GM04504 (cell line): ENCODE measurements around the gene TAF15.

ENCODE experiments used
- DNase-seq: peaks from one replicate; pipeline ENCODE4 v3.0.0-alpha.2; 2012; ENCODE audit warnings: low read depth

The TAF15 gene

GRCh38 chr17:35808962-35809854 lies at the start of gene TAF15:
TSS of gene TAF15 (plus strand) at chr17:35809484. CDS start at chr17:35809570, 86 bp downstream.
- DNase-seq = peak; percentile 96

- no peak for DNase-seq
These were observed 48.7 kb upstream of the TAF15 start, which contains the start of gene C17orf50 for GRCh38 chr17:35760587-35760986. TSS of gene C17orf50 (plus strand) at chr17:35760887. CDS start at chr17:35760942, 55 bp downstream.

GRCh38 chr17:35761601-35762000 lies 47.7 kb upstream of the TAF15 start:
- no peak for DNase-seq

DNA sequence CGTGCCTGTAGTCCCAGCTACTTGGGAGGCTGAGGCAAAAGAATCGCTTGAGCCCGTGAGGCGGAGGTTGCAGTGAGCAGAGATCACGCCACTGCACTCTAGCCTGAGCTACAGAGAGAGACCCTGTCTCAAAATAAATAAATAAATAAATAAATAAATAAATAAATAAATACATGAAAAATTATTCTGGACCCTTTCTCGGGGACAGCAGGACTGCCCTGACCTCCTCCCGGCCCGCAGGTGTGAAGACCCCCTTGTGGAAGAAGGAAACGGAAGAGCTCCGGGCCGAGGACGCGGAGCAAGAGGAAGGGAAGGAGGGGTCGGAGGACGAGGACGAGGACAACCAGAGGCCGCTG lies 45.5 kb upstream of the TAF15 start:
- DNase-seq = no peak

GRCh38 chr17:35764123-35764991 lies 44.9 kb upstream of the TAF15 start:
- DNase-seq = peak; percentile 52

DNA sequence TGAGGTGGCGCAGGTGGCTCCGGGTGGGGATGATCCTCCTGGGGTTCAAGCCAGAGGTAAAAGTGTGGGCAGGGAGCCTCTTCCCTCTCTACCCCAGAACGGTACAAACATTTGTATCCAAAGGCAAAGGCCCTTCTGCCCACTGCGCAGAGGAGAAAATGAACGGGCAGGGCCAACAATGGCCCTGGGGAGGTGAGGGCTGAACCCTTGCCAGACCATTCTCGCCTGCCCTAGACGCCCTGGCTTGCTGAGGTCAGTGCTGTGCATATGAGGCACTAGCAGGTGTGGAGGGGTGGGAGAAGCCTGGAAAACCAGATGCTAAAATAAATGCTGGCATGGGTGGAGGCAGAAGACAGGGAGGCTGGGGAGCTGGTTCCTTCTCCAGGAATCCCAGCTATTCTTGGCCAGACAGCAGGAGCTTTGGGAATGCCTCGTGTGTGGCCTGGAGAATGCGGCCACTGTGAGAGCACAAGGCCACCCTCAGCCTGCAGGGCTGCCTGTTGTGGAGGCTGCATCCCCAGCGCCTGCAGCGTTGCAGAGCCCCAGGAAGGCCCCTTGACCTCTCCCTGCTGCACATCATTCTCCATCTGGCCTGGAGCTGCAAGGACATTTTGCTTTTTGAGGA lies 44.1 kb upstream of the TAF15 start:
- no peak for DNase-seq

- no peak for DNase-seq
These were observed 43.4 kb upstream of the TAF15 start for GRCh38 chr17:35765756-35766488.

GRCh38 chr17:35766489-35766877 lies 42.8 kb upstream of the TAF15 start:
- no peak for DNase-seq

- DNase-seq = no peak
These were observed 42.3 kb upstream of the TAF15 start for GRCh38 chr17:35766903-35767510.

DNA sequence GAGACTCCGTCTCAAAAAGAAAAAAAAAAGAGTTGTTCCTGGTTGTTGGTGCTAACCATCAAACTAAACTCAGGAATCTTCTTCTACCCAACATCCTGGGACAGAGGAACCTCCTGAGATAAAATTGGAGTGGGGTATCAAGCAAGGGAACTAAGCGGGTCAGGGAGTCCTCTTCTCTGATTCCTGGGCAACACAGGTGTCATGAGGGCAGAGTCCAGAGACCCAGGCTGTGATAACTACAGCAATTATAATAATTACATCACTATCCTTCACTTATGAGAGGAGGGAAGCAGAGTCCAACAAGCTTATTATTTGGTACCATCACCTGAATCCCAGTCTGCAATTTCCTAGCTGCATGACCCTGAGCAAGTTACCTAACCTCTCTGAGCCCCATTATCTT lies 40.5 kb upstream of the TAF15 start:
- no peak for DNase-seq

GRCh38 chr17:35769895-35770486 lies 39.3 kb upstream of the TAF15 start:
- no peak for DNase-seq

- DNase-seq = no peak
These were observed 36.2 kb upstream of the TAF15 start for GRCh38 chr17:35773129-35773528.

DNA sequence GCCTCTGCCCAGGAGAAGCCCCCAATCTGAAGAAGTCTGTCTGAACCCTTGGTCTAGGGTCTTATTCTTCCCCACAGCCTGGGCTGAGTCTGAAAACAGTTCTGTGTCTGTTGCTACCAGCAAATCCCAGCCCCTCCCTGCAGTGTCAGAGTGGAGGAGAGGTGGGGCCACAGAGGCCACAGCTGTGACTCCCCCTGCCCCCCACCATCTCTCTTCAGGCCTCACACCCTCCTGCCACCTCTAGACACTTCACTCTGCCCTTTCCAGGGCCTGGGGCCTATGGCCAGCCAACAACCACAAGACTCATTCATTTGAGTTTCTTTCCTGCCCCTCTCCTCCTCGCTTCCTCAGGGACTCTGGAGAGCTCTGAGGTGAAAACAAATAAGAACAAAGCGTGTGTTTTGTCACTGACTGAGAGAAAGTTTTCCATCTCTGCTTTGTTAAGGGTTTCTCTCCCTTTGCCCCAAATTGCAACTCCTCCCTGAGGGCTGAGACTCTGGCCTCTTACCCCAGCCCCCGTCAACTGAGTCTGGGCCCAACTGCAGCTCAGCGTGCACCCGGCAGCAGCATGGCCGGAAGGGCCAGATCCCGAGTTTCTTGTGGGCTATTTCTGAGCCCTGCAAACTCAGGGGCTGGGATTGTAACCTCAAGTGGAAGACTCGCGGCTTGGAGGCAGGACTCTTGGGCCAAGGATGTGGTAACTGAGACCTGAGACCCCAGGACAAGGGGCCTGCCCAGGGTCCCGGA lies 35.4 kb upstream of the TAF15 start:
- no peak for DNase-seq

GRCh38 chr17:35774499-35774898 lies 34.8 kb upstream of the TAF15 start:
- DNase-seq = no peak

DNA sequence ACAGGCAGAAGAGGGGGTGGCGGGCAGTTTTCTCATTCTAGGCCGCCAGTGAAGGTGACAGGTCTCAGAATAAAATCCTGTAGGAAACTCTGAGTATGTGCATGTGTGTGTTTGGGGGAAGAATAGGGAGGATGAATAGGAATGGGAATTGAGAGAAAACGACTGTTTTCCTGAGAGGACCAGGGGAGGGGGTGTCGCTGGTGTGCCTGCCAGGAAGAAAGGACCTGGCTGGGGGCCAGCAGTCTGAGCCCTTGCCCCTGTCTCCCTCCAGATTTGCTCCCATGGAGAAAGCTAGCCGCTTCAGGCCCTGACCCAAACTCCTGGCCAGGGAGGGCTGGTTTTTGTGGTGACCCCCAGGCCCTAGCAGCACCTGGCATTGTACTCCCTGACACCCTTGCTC lies 34.2 kb upstream of the TAF15 start:
- no peak for DNase-seq

- DNase-seq = no peak
These were observed 33.7 kb upstream of the TAF15 start for GRCh38 chr17:35775583-35775982.

DNA sequence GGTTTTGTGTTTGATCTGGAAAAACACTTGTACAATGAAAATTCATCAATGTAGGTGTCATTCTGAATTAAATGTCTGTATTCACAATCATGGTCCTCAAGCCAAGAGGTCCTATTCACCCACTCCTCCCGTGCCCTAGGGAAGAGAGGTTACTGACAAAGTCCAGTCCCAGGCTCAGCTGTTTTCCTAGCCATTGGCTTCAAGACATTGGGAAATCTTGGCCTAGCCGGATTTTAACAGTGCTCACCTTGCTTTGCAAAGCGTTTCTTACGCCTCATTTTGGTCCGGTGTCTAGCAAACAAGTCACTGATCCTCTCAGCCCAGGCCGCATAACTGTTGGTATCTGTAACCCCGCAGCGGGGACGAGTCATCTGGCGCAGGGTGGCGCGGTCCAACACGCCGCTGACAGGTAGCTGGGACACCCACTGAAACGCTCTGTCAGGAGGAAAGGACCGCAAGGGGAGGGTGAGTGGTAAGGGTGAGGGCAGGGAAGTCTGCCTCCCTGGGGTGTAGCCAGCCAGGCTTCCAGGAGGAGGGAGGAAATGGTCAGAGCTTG lies 30.6 kb upstream of the TAF15 start:
- DNase-seq = no peak

- DNase-seq = no peak
These were observed 28.3 kb upstream of the TAF15 start for GRCh38 chr17:35780950-35781349.

GRCh38 chr17:35784895-35785294 lies 24.4 kb upstream of the TAF15 start:
- DNase-seq = no peak

- DNase-seq = no peak
These were observed 22.3 kb upstream of the TAF15 start for GRCh38 chr17:35786941-35787432.
